GM23338 (cell line): ENCODE results near the gene LAMTOR4. TPM values are rescaled to one million over a fixed set of nuclear protein-coding genes. Genes with fewer than 3 reads are reported as not detected.

ENCODE experiments used
- ATAC-seq: fragments of 200-7000 bp; cut with Tn5 transposase; 3 replicates; pipeline ENCODE4 v1.9.1; 2020
- DNase-seq: peaks from one replicate; pipeline ENCODE4 v3.0.0-alpha.2; 2015; ENCODE audit warnings: low spot score
- H2AFZ ChIP-seq: fragments of 200-600 bp; sonication (generic); 2 replicates; pipeline ENCODE4 v1.8.0; 2016; ENCODE audit warnings: antibody characterized with exemption, mild to moderate bottlenecking, moderate library complexity
- H3F3A ChIP-seq: fragments of 200-600 bp; sonication (generic); replicated peaks from 2 replicates; pipeline ENCODE4 v1.8.0; 2017; ENCODE audit warnings: antibody characterized with exemption, mixed run types, low read depth
- H3K27ac ChIP-seq: fragments of 200-600 bp; sonication (generic); 2 replicates; pipeline ENCODE4 v1.6.1; 2016; ENCODE audit warnings: low read depth
- H3K27me3 ChIP-seq: fragments of 200-600 bp; sonication (generic); 2 replicates; pipeline ENCODE4 v1.8.0; 2016; ENCODE audit warnings: mild to moderate bottlenecking, mixed run types, moderate library complexity; ENCODE audit not compliant: insufficient read depth
- H3K36me3 ChIP-seq: fragments of 200-600 bp; sonication (generic); 2 replicates; pipeline ENCODE4 v1.8.0; 2016; ENCODE audit warnings: mild to moderate bottlenecking; ENCODE audit not compliant: insufficient read depth
- H3K4me1 ChIP-seq: fragments of 200-600 bp; sonication (generic); 2 replicates; pipeline ENCODE4 v1.8.0; 2016; ENCODE audit warnings: mild to moderate bottlenecking, moderate library complexity; ENCODE audit not compliant: insufficient read depth
- H3K4me2 ChIP-seq: fragments of 200-600 bp; sonication (generic); 2 replicates; pipeline ENCODE4 v1.7.1; 2017; ENCODE audit warnings: mixed run types
- H3K4me3 ChIP-seq: fragments of 200-600 bp; sonication (generic); 2 replicates; pipeline ENCODE4 v1.6.1; 2016; ENCODE audit warnings: mixed run types
- H3K79me2 ChIP-seq: fragments of 200-600 bp; sonication (generic); replicated peaks from 2 replicates; pipeline ENCODE4 v1.8.0; 2017; ENCODE audit warnings: mild to moderate bottlenecking; ENCODE audit not compliant: insufficient read depth
- H3K9me2 ChIP-seq: fragments of 200-600 bp; sonication (generic); 2 replicates; pipeline ENCODE4 v1.8.0; 2017; ENCODE audit not compliant: insufficient read depth
- H4K20me1 ChIP-seq: fragments of 200-600 bp; sonication (generic); replicated peaks from 2 replicates; pipeline ENCODE4 v1.8.0; 2017; ENCODE audit warnings: mild to moderate bottlenecking; ENCODE audit not compliant: insufficient read depth
- H3K27ac Mint-ChIP-seq: 2 replicates; pipeline ENCODE4 v1.8.0; 2020; ENCODE audit warnings: inconsistent platforms, mild to moderate bottlenecking, moderate library complexity, mixed read lengths
- H3K27me3 Mint-ChIP-seq: 3 replicates; pipeline ENCODE4 v1.8.0; 2022; ENCODE audit warnings: low read depth, mild to moderate bottlenecking, moderate library complexity, mixed read lengths, inconsistent platforms; ENCODE audit not compliant: insufficient read depth, poor library complexity
- H3K36me3 Mint-ChIP-seq: 3 replicates; pipeline ENCODE4 v1.8.0; 2021; ENCODE audit warnings: low read depth, mild to moderate bottlenecking, inconsistent platforms, moderate library complexity, mixed read lengths
- H3K4me1 Mint-ChIP-seq: 3 replicates; pipeline ENCODE4 v1.8.0; 2020; ENCODE audit warnings: mild to moderate bottlenecking, inconsistent platforms, mixed read lengths
- H3K4me3 Mint-ChIP-seq: 3 replicates; pipeline ENCODE4 v1.8.0; 2021; ENCODE audit warnings: moderate library complexity, mild to moderate bottlenecking, inconsistent platforms, mixed read lengths
- H3K9me3 Mint-ChIP-seq: 3 replicates; pipeline ENCODE4 v1.8.0; 2020; ENCODE audit warnings: moderate library complexity, mild to moderate bottlenecking, inconsistent platforms, mixed read lengths
- CREB1 ChIP-seq: fragments of 250-450 bp; sonication (Bioruptor Pico); IDR thresholded peaks from 2 replicates; pipeline ENCODE4 v1.5.0; 2020; ENCODE audit warnings: low read depth, mild to moderate bottlenecking, moderate library complexity
- CTCF ChIP-seq, 2 experiments: fragments of 200-600 bp in 1 of 2; sonication (generic) in 1 of 2; conservative IDR thresholded peaks; 2 replicates each; pipeline versions ENCODE4 v1.5.1 to v1.6.1; 2016 to 2017; ENCODE audit warnings: antibody characterized with exemption in 2 of 2, low read depth in 2 of 2, mild to moderate bottlenecking in 2 of 2, moderate library complexity in 1 of 2
- EZH2 ChIP-seq: fragments of 200-600 bp; sonication (generic); IDR thresholded peaks from one replicate; pipeline ENCODE4 v1.8.0; 2017; ENCODE audit warnings: antibody characterized with exemption, mild to moderate bottlenecking, low read depth; ENCODE audit not compliant: unreplicated experiment
- EZH2phosphoT487 ChIP-seq: fragments of 200-600 bp; sonication (generic); IDR thresholded peaks from one replicate; pipeline ENCODE4 v1.8.1; 2018; ENCODE audit warnings: antibody characterized with exemption; ENCODE audit not compliant: unreplicated experiment
- JUNB ChIP-seq: IDR thresholded peaks from one replicate; pipeline ENCODE4 v1.6.1; 2016; ENCODE audit warnings: antibody characterized with exemption; ENCODE audit not compliant: unreplicated experiment
- NANOG ChIP-seq: IDR thresholded peaks from 2 replicates; pipeline ENCODE4 v1.6.1; 2016; ENCODE audit warnings: antibody characterized with exemption, borderline replicate concordance
- POLR2AphosphoS5 ChIP-seq: IDR thresholded peaks from 2 replicates; pipeline ENCODE4 v1.6.1; 2016; ENCODE audit warnings: antibody characterized with exemption, low read depth
- STAT1 ChIP-seq: IDR thresholded peaks from one replicate; pipeline ENCODE4 v1.6.1; 2016; ENCODE audit warnings: antibody characterized with exemption; ENCODE audit not compliant: unreplicated experiment
- ZNF114 ChIP-seq: fragments of 250-450 bp; sonication (Bioruptor Pico); IDR thresholded peaks from 2 replicates; pipeline ENCODE4 v1.5.0; 2020; ENCODE audit warnings: mild to moderate bottlenecking, moderate library complexity
- ZNF331 ChIP-seq: fragments of 250-450 bp; sonication (Bioruptor Pico); IDR thresholded peaks from 2 replicates; pipeline ENCODE4 v1.5.0; 2020; ENCODE audit warnings: low read depth, mild to moderate bottlenecking, moderate library complexity
- ZNF462 ChIP-seq: fragments of 250-450 bp; sonication (Bioruptor Pico); IDR thresholded peaks from 2 replicates; pipeline ENCODE4 v1.5.0; 2020; ENCODE audit warnings: mild to moderate bottlenecking, moderate library complexity
- polyA plus RNA-seq: library from polyadenylated mRNA; unstranded; fragments of >200 nt; fragmentation: Nextera tagmentation; extraction: Ambion mirVana; gene quantifications from 2 replicates; pipeline ENCODE4 v1.2.1, GENCODE V29; 2016
- total RNA-seq: library from RNA; depleted of rRNA; stranded (reverse); fragments of >200 nt; shearing (Covaris generic); gene quantifications from 2 replicates; pipeline ENCODE4 v1.2.3, GENCODE V29; 2014
- TF ChIP-seq, protein P1 (sequence below): IDR thresholded peaks from one replicate; pipeline ENCODE4 v1.6.1; 2018; ENCODE audit warnings: antibody characterized with exemption; ENCODE audit not compliant: unreplicated experiment
- TF ChIP-seq, protein P2 (sequence below): IDR thresholded peaks from 2 replicates; pipeline ENCODE4 v1.6.1; 2016; ENCODE audit warnings: antibody characterized with exemption

LAMTOR4 gene
- total and polyA plus RNA-seq, 2 experiments from 2014 or later: 145 to 333 TPM

- H3K9me3 Mint-ChIP-seq: no peaks in the 10 kb centered on the region; the same call in 2 of the 3 replicates
- H2AFZ ChIP-seq: no peak overlapping the region
- peaks cover 3% of the 10 kb centered on the region for H3K27me3 Mint-ChIP-seq
- H3K27ac ChIP-seq: no peak overlapping the region
- H3K4me3 ChIP-seq: no peak overlapping the region
- no peaks in the 10 kb centered on the region for H3K27me3 ChIP-seq
- no peaks in the 10 kb centered on the region for H3K79me2 ChIP-seq
- no peak for ATAC-seq
- no peaks in the 10 kb centered on the region for H4K20me1 ChIP-seq
- H3K4me1 ChIP-seq: no peaks in the 10 kb centered on the region
- no peak overlapping the region for H3K4me3 Mint-ChIP-seq
- H3K4me2 ChIP-seq: no peak overlapping the region
- H3K4me1 Mint-ChIP-seq: no peaks in the 10 kb centered on the region
- no peaks in the 10 kb centered on the region for H3F3A ChIP-seq
- H3K27ac Mint-ChIP-seq: no peak overlapping the region
- TF ChIP-seq STAT1: no peak
- no peak for TF ChIP-seq JUNB
- TF ChIP-seq ZNF462 (CRISPR knock-in tag): no peak
- TF ChIP-seq CTCF (conservative IDR thresholded peaks at IDR 0.05; ENCODE audit: low read depth in 2 of 2): no peak
- no peak for TF ChIP-seq CREB1 (CRISPR knock-in tag)
- TF ChIP-seq ZNF114 (CRISPR knock-in tag): no peak
- TF ChIP-seq, protein P1, sequence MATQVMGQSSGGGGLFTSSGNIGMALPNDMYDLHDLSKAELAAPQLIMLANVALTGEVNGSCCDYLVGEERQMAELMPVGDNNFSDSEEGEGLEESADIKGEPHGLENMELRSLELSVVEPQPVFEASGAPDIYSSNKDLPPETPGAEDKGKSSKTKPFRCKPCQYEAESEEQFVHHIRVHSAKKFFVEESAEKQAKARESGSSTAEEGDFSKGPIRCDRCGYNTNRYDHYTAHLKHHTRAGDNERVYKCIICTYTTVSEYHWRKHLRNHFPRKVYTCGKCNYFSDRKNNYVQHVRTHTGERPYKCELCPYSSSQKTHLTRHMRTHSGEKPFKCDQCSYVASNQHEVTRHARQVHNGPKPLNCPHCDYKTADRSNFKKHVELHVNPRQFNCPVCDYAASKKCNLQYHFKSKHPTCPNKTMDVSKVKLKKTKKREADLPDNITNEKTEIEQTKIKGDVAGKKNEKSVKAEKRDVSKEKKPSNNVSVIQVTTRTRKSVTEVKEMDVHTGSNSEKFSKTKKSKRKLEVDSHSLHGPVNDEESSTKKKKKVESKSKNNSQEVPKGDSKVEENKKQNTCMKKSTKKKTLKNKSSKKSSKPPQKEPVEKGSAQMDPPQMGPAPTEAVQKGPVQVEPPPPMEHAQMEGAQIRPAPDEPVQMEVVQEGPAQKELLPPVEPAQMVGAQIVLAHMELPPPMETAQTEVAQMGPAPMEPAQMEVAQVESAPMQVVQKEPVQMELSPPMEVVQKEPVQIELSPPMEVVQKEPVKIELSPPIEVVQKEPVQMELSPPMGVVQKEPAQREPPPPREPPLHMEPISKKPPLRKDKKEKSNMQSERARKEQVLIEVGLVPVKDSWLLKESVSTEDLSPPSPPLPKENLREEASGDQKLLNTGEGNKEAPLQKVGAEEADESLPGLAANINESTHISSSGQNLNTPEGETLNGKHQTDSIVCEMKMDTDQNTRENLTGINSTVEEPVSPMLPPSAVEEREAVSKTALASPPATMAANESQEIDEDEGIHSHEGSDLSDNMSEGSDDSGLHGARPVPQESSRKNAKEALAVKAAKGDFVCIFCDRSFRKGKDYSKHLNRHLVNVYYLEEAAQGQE: no peak
- TF ChIP-seq EZH2phosphoT487: no peak
- no peak for TF ChIP-seq NANOG
- TF ChIP-seq, protein P2, sequence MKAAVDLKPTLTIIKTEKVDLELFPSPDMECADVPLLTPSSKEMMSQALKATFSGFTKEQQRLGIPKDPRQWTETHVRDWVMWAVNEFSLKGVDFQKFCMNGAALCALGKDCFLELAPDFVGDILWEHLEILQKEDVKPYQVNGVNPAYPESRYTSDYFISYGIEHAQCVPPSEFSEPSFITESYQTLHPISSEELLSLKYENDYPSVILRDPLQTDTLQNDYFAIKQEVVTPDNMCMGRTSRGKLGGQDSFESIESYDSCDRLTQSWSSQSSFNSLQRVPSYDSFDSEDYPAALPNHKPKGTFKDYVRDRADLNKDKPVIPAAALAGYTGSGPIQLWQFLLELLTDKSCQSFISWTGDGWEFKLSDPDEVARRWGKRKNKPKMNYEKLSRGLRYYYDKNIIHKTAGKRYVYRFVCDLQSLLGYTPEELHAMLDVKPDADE: no peak
- TF ChIP-seq EZH2: no peak
- no peak for TF ChIP-seq ZNF331 (CRISPR knock-in tag)
- no peak for TF ChIP-seq POLR2AphosphoS5
- no peak for DNase-seq
- no peaks in the 10 kb centered on the region for H3K9me2 ChIP-seq
- no peaks in the 10 kb centered on the region for H3K36me3 ChIP-seq
- no peaks in the 10 kb centered on the region for H3K36me3 Mint-ChIP-seq
Observed at GRCh38 chr7:100137851-100138760, 10.6 kb upstream of the LAMTOR4 start.
